Endodermal cell (in vitro differentiated cells): ENCODE measurements around the gene SPRYD4. TPM values are rescaled to one million over a fixed set of nuclear protein-coding genes. Genes with fewer than 3 reads are reported as not detected.

Experiments
- DNase-seq: peaks from one replicate; pipeline ENCODE4 v3.0.0-alpha.2; 2017
- H3K27ac ChIP-seq: 2 replicates; pipeline ENCODE4 v1.5.1; 2013; ENCODE audit warnings: mild to moderate bottlenecking, low read depth, low read length, moderate library complexity
- H3K27me3 ChIP-seq: 2 replicates; pipeline ENCODE4 v1.6.1; 2013; ENCODE audit warnings: mild to moderate bottlenecking, low read length, moderate library complexity; ENCODE audit not compliant: insufficient read depth, control insufficient read depth, poor library complexity, severe bottlenecking
- H3K36me3 ChIP-seq: 2 replicates; pipeline ENCODE4 v1.7.0; 2013; ENCODE audit warnings: mild to moderate bottlenecking, low read length, moderate library complexity; ENCODE audit not compliant: control insufficient read depth, insufficient read depth
- H3K4me1 ChIP-seq: one replicate; pipeline ENCODE4 v1.7.0; 2013; ENCODE audit warnings: low read length; ENCODE audit not compliant: control insufficient read depth, insufficient read depth
- H3K4me3 ChIP-seq: 2 replicates; pipeline ENCODE4 v1.5.1; 2013; ENCODE audit warnings: mild to moderate bottlenecking, low read length, moderate library complexity
- H3K9ac ChIP-seq: 2 replicates; pipeline ENCODE4 v1.6.1; 2013; ENCODE audit warnings: mild to moderate bottlenecking, low read length, moderate library complexity; ENCODE audit not compliant: poor library complexity, severe bottlenecking; ENCODE audit errors: extremely low read depth
- H3K9me3 ChIP-seq: 2 replicates; pipeline ENCODE4 v1.6.1; 2013; ENCODE audit warnings: mild to moderate bottlenecking, low read length, moderate library complexity; ENCODE audit not compliant: control insufficient read depth
- H3K27ac Mint-ChIP-seq: 2 replicates; pipeline ENCODE4 v1.8.0; 2020; ENCODE audit warnings: mixed read lengths
- H3K27me3 Mint-ChIP-seq: 2 replicates; pipeline ENCODE4 v1.8.0; 2021; ENCODE audit warnings: mild to moderate bottlenecking, mixed read lengths; ENCODE audit not compliant: insufficient read depth
- H3K36me3 Mint-ChIP-seq: 2 replicates; pipeline ENCODE4 v1.8.0; 2020; ENCODE audit warnings: low read depth, mixed read lengths
- H3K4me1 Mint-ChIP-seq: 2 replicates; pipeline ENCODE4 v1.8.0; 2020; ENCODE audit warnings: mixed read lengths
- H3K4me3 Mint-ChIP-seq: 2 replicates; pipeline ENCODE4 v1.8.0; 2020; ENCODE audit warnings: mild to moderate bottlenecking, moderate library complexity, mixed read lengths
- H3K9me3 Mint-ChIP-seq: 2 replicates; pipeline ENCODE4 v1.8.0; 2020; ENCODE audit warnings: mild to moderate bottlenecking, mixed read lengths
- CTCF ChIP-seq: fragments of 200-600 bp; sonication (generic); conservative IDR thresholded peaks from 2 replicates; pipeline ENCODE4 v1.5.0; 2021; ENCODE audit warnings: antibody characterized with exemption, mild to moderate bottlenecking
- WGBS, 2 experiments: methylation state at CpG; one replicate each; pipeline versions ENCODE4 v1.1.5 to v1.1.7; 2013; ENCODE audit warnings: missing lambda C conversion rate in 2 of 2, mixed read lengths in 1 of 2; ENCODE audit not compliant: insufficient coverage in 1 of 2, insufficient read length in 1 of 2; 5-methylcytosine and 5-hydroxymethylcytosine counted together
- long read RNA-seq, 4 experiments: library from polyadenylated mRNA in 2 of 4; library from RNA in 1 of 4; library from capped mRNA in 1 of 4; stranded (forward) in 3 of 4; unstranded in 1 of 4; transcript quantifications; one replicate each; pipeline ENCODE4 v2.0.0, GENCODE V29; 2020 to 2021; ENCODE audit warnings: inconsistent platforms in 1 of 4
- polyA plus RNA-seq, 2 experiments: library from polyadenylated mRNA; stranded (reverse); fragments of 50-300 nt; gene quantifications; one replicate each; pipeline ENCODE4 v1.2.3, GENCODE V29; 2013
- total RNA-seq, 2 donors: library from RNA; stranded (reverse); fragmentation: NEBNext Ultra II Directional in 1 of 2; extraction: Animal tissue kit (Norgen Biotek cat#: 25700) in 1 of 2; gene quantifications; 2 replicates in 1 of 2; 3 replicates in 1 of 2; pipeline ENCODE4 v1.2.1, GENCODE V29; 2021

Gene SPRYD4
- total RNA-seq = 1 to 10 TPM; 2.9 to 3.8 TPM
- polyA plus RNA-seq (2013, experiment 1 of 2) = 1.5 TPM
- polyA plus RNA-seq (2013, experiment 2 of 2) = 1.4 TPM
- long read RNA-seq, experiment 1, full-length matches to known transcripts = 4 of 4 reads
- long read RNA-seq, experiment 1, partial matches to known transcripts = 0 of 4 reads
- long read RNA-seq, experiment 1, other reads (novel, unspliced or antisense) = 0 of 4 reads
- long read RNA-seq, experiment 2, full-length matches to known transcripts = 11 of 12 reads
- long read RNA-seq, experiment 2, partial matches to known transcripts = 0 of 12 reads
- long read RNA-seq, experiment 2, other reads (novel, unspliced or antisense) = 1 of 12 reads
- long read RNA-seq, experiment 3, full-length matches to known transcripts = 44 of 45 reads
- long read RNA-seq, experiment 3, partial matches to known transcripts = 0 of 45 reads
- long read RNA-seq, experiment 3, other reads (novel, unspliced or antisense) = 1 of 45 reads
- long read RNA-seq, experiment 4, full-length matches to known transcripts = 15 of 15 reads
- long read RNA-seq, experiment 4, partial matches to known transcripts = 0 of 15 reads
- long read RNA-seq, experiment 4, other reads (novel, unspliced or antisense) = 0 of 15 reads

GRCh38 chr12:56468216-56469006 is at the start of gene SPRYD4:
SPRYD4 (plus strand) TSS chr12:56468578; CDS start chr12:56468592, 14 bp downstream.
- H3K4me3 ChIP-seq = peak within 1 kb of the TSS; percentile 96
- peak within 1 kb of the TSS; percentile 87 for H3K9ac ChIP-seq
- peaks cover 7% of the 10 kb centered on the region for H3K36me3 ChIP-seq
- peak; percentile 39 for TF ChIP-seq CTCF
- peaks cover 9% of the 10 kb centered on the region for H3K36me3 Mint-ChIP-seq
- peaks cover 10% of the 10 kb centered on the region for H3K4me1 Mint-ChIP-seq
- WGBS, 2 experiments = 1% methylated on average over 40 to 43 of the region's 43 CpGs
- H3K4me3 Mint-ChIP-seq = peak within 1 kb of the TSS; percentile 87
- peak within 1 kb of the TSS; percentile 96 for H3K27ac Mint-ChIP-seq
- H3K27ac ChIP-seq = peak within 1 kb of the TSS; percentile 83
- H3K9me3 Mint-ChIP-seq = no peaks in the 10 kb centered on the region
- H3K9me3 ChIP-seq = no peaks in the 10 kb centered on the region
- no peaks in the 10 kb centered on the region for H3K27me3 ChIP-seq
- H3K4me1 ChIP-seq = no peaks in the 10 kb centered on the region
- no peaks in the 10 kb centered on the region for H3K27me3 Mint-ChIP-seq
- peak; percentile 97 for DNase-seq

DNA sequence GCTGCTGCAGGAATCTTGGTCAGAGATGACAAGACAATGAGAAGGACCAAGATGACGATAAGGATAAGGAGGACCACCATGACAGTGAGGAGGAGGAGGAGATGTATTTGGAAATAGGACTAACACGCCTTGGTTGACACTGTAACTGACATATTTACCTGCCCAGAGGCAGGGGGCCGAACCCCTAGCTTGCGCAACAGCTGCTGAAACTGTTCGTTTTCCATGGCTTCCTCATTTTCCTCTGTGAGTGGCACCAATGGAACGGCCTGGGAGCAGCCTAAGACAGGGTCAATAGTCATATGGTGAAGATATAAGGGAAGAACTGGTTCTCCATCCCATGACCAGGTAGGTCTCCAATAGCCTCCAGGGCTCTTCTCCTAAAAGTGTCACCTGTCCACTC is 48.0 kb upstream of the SPRYD4 start:
- H3K27ac ChIP-seq = no peak overlapping the region
- H3K27me3 ChIP-seq = no peaks in the 10 kb centered on the region
- H3K9me3 Mint-ChIP-seq = no peaks in the 10 kb centered on the region
- H3K4me3 Mint-ChIP-seq = no peak overlapping the region
- no peak overlapping the region for H3K27ac Mint-ChIP-seq
- H3K4me1 ChIP-seq = no peaks in the 10 kb centered on the region
- H3K4me3 ChIP-seq = no peak overlapping the region
- 87 to 94% methylated on average over 3 to 6 of the region's 6 CpGs for WGBS, 2 experiments
- no peaks in the 10 kb centered on the region for H3K27me3 Mint-ChIP-seq
- peaks cover 75% of the 10 kb centered on the region for H3K36me3 ChIP-seq
- H3K9me3 ChIP-seq = no peaks in the 10 kb centered on the region
- DNase-seq = no peak
- H3K9ac ChIP-seq = no peak overlapping the region
- TF ChIP-seq CTCF = no peak
- H3K4me1 Mint-ChIP-seq = no peaks in the 10 kb centered on the region
- H3K36me3 Mint-ChIP-seq = peaks cover 79% of the 10 kb centered on the region

GRCh38 chr12:56425193-56425592 is 43.2 kb upstream of the SPRYD4 start:
- H3K27me3 Mint-ChIP-seq = no peaks in the 10 kb centered on the region
- H3K9me3 Mint-ChIP-seq = no peaks in the 10 kb centered on the region
- H3K4me3 Mint-ChIP-seq = no peak overlapping the region
- H3K36me3 Mint-ChIP-seq = peaks cover 74% of the 10 kb centered on the region
- no peak overlapping the region for H3K27ac Mint-ChIP-seq
- no peaks in the 10 kb centered on the region for H3K4me1 Mint-ChIP-seq
- no peaks in the 10 kb centered on the region for H3K27me3 ChIP-seq
- no peak overlapping the region for H3K27ac ChIP-seq
- H3K4me3 ChIP-seq = no peak overlapping the region
- TF ChIP-seq CTCF = no peak
- 100% methylated on average over 1 of the region's 1 CpG; no CpG with 5 or more reads in 1 of the 2 experiments for WGBS, 2 experiments
- no peak for DNase-seq
- peaks cover 68% of the 10 kb centered on the region for H3K36me3 ChIP-seq
- H3K9ac ChIP-seq = no peak overlapping the region
- H3K4me1 ChIP-seq = no peaks in the 10 kb centered on the region
- H3K9me3 ChIP-seq = no peaks in the 10 kb centered on the region
